ENCODE data around the gene TMEM237. TPM values are rescaled to one million over a fixed set of nuclear protein-coding genes. Genes with fewer than 3 reads are reported as not detected.

TMEM237 gene
- total and polyA plus RNA-seq, 10 donors, result 3.0 to 12.7 (median 6.3) TPM

DNA sequence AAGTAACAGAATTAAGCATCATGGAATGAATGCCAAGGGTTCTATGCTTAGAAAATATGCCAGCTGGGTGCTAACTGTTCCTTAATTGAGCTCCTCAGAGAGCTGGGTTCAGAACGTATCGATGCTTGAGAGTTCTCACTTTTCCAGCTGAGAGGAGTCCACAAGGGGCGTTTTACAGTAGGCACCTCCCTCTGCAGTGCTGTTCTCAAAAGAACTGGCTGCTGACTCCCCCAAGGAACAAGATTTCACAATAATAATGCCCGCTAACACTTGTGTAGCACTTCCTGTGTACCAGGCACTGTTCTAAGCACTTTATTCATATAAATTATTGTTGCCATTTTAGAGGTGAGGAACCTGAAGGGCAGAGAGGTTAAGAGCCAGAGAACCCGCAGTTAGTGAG is 18.1 kb upstream of the TMEM237 start:
- intact Hi-C loops (cut with DNase I; ENCODE audit: low total_unique reads), result no loop called here
- Histone ChIP-seq H3K9me3 (no peaks in the 10 kb centered on the region), H3K36me3 (no peaks in the 10 kb centered on the region), H3K27ac (peak overlapping the region in 1 of 8 donors; percentile 2), H3K27me3 (replicated peaks in 1 of 7) (no peaks in the 10 kb centered on the region), H3K4me1 (no peaks in the 10 kb centered on the region), H3K4me3 (no peak overlapping the region)
- DNase-seq, result no peak
- TF ChIP-seq, protein P1, sequence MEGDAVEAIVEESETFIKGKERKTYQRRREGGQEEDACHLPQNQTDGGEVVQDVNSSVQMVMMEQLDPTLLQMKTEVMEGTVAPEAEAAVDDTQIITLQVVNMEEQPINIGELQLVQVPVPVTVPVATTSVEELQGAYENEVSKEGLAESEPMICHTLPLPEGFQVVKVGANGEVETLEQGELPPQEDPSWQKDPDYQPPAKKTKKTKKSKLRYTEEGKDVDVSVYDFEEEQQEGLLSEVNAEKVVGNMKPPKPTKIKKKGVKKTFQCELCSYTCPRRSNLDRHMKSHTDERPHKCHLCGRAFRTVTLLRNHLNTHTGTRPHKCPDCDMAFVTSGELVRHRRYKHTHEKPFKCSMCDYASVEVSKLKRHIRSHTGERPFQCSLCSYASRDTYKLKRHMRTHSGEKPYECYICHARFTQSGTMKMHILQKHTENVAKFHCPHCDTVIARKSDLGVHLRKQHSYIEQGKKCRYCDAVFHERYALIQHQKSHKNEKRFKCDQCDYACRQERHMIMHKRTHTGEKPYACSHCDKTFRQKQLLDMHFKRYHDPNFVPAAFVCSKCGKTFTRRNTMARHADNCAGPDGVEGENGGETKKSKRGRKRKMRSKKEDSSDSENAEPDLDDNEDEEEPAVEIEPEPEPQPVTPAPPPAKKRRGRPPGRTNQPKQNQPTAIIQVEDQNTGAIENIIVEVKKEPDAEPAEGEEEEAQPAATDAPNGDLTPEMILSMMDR (IDR thresholded peaks at IDR 0.05 in 8 of 11, conservative IDR thresholded peaks at IDR 0.05 in 3 of 11), result no peak
- TF ChIP-seq POLR2A (IDR thresholded peaks at IDR 0.05) (no peak), POLR2AphosphoS5 (IDR thresholded peaks at IDR 0.05) (no peak)
- WGBS, 5 donors, result 31 to 60% (median 48%) methylated on average over 5 of the region's 5 CpGs

DNA sequence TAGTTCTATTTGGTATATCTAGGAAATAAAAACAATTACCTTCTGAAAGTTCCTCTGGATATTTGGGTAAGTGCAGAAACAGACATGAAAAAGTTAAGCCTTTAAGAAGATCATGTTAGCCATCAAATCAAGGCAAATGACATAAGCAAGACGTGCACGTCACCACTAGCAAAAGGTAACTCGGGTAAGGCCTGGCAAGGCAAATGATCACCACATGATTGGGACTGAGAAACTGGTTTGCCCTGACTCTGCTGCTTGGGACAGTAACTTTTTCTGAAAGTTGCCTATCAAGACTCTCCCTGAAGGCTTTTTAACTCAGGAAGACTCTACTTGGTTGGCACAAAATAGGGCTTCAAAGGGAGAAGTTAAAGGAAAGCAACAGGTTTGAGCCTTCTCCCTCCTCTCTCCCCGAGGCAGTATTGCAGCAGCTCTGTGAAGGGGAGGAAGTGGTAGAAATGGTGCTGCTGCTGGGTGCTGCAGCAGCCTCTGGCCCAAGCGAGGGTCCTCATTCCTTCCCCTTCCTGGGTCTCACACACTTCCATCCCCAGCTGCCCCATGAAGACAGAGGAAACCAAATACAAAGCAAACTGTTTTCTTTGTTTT is 17.1 kb upstream of the TMEM237 start:
- Histone ChIP-seq H3K27ac (peak overlapping the region in 2 of 8 donors; percentile 2 to 4), H3K27me3 (replicated peaks in 1 of 7) (no peaks in the 10 kb centered on the region), H3K9me3 (no peaks in the 10 kb centered on the region), H3K36me3 (no peaks in the 10 kb centered on the region), H3K4me3 (no peak overlapping the region), H3K4me1 (no peaks in the 10 kb centered on the region)
- TF ChIP-seq, protein P1 (IDR thresholded peaks at IDR 0.05 in 8 of 11, conservative IDR thresholded peaks at IDR 0.05 in 3 of 11), result no peak
- no peak for TF ChIP-seq POLR2AphosphoS5 (IDR thresholded peaks at IDR 0.05)
- no peak for TF ChIP-seq POLR2A (IDR thresholded peaks at IDR 0.05)
- no peak for DNase-seq
- intact Hi-C loops (cut with DNase I; ENCODE audit: low total_unique reads), result no loop called here
- WGBS, 5 donors, result 49 to 63% (median 59%) methylated on average over 5 of the region's 5 CpGs

DNA sequence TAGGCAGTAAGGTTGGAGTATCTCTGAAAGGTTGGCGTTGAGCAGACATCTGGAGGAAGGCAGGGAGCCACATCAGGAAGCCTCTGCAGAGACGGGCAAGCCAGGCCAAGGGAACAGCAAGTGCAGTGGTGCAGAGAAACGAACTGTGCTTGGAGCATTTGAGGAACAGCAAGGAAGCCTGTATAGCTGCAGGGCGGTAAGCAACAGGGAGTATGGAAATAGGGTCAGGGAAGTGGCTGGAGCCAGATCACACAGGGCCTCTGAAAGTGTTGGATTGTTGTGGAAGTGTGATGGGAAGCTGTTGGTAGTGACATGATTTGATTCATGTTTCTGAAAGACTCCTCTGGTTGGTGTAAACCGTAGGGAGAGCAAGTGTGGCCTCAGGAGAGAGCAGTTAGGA is 13.4 kb upstream of the TMEM237 start:
- Histone ChIP-seq H3K4me1 (peaks cover 0 to 9% (median 0%) of the 10 kb centered on the region in 6 donors), H3K4me3 (no peak overlapping the region), H3K36me3 (no peaks in the 10 kb centered on the region), H3K27me3 (replicated peaks in 1 of 7) (peaks cover 0 to 9% (median 0%) of the 10 kb centered on the region in 7 donors), H3K27ac (peak overlapping the region in 1 of 8 donors; percentile 22), H3K9me3 (no peaks in the 10 kb centered on the region)
- no peak for DNase-seq
- intact Hi-C loops (cut with DNase I; ENCODE audit: low total_unique reads), result no loop called here
- TF ChIP-seq POLR2AphosphoS5 (IDR thresholded peaks at IDR 0.05) (no peak), POLR2A (IDR thresholded peaks at IDR 0.05) (no peak)
- TF ChIP-seq, protein P1 (IDR thresholded peaks at IDR 0.05 in 8 of 11, conservative IDR thresholded peaks at IDR 0.05 in 3 of 11), result no peak
- whole genome bisulfite sequencing, 5 donors, result 73 to 89% (median 82%) methylated on average over 5 of the region's 5 CpGs

DNA sequence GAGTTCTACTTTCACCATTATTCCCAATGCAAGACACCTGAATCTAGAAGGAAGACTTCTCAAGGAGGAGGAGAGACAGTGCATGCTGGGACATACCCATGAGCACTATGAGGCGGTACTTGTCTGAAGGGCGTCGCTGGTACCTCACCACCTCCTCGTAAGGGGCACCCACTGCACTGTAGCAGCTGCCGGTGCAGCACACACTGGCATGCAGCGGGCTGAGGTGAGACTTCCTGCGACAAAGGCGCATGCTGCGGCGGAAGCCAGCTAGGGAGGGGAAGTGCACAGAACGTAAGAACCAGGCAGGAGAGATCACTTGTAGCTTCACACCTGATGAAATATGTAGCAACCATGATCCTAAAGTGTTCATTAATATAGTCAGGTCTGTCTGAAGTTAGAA is 12.8 kb upstream of the TMEM237 start:
- Histone ChIP-seq H3K4me1 (peaks cover 0 to 9% (median 0%) of the 10 kb centered on the region in 6 donors), H3K27me3 (replicated peaks in 1 of 7) (peaks cover 0 to 9% (median 0%) of the 10 kb centered on the region in 7 donors), H3K36me3 (no peaks in the 10 kb centered on the region), H3K4me3 (no peak overlapping the region), H3K27ac (peak overlapping the region in 1 of 8 donors; percentile 22), H3K9me3 (no peaks in the 10 kb centered on the region)
- no peak for TF ChIP-seq POLR2A (IDR thresholded peaks at IDR 0.05)
- TF ChIP-seq POLR2AphosphoS5 (IDR thresholded peaks at IDR 0.05), result peak in 2 of 3 donors; percentile 11 to 49
- peak; percentile 79 for DNase-seq
- intact Hi-C loops (cut with DNase I; ENCODE audit: low total_unique reads), result no loop called here
- WGBS, 5 donors, result 87 to 94% (median 91%) methylated on average over 11 of the region's 11 CpGs
